HepG2 (cell line): Measurements from ENCODE around the gene TUT7. TPM values are rescaled to one million over a fixed set of nuclear protein-coding genes. Genes with fewer than 3 reads are reported as not detected.

Source experiments
- ESRRA ChIP-seq: sonication (generic); formaldehyde crosslinking; IDR thresholded peaks from 2 replicates; pipeline ENCODE4 v1.5.1; 2020; ENCODE audit warnings: mild to moderate bottlenecking, low read depth, missing genetic modification reagents
- GFI1 ChIP-seq: sonication (generic); formaldehyde crosslinking; IDR thresholded peaks from 2 replicates; pipeline ENCODE4 v1.5.0; 2020; ENCODE audit warnings: missing genetic modification reagents, mild to moderate bottlenecking, borderline replicate concordance
- HNRNPLL ChIP-seq: fragments of 200-400 bp; formaldehyde crosslinking; IDR thresholded peaks from 2 replicates; pipeline ENCODE4 v1.6.1; 2017; ENCODE audit warnings: mild to moderate bottlenecking, low read depth, low read length; ENCODE audit not compliant: poor library complexity, severe bottlenecking
- PPARG ChIP-seq: conservative IDR thresholded peaks from 2 replicates; pipeline ENCODE4 v1.6.1; 2016; ENCODE audit warnings: missing biosample characterization, missing genetic modification reagents
- RARA ChIP-seq: IDR thresholded peaks from 2 replicates; pipeline ENCODE4 v1.6.1; 2016; ENCODE audit warnings: missing genetic modification reagents, missing compliant biosample characterization
- RXRA ChIP-seq: sonication (generic); formaldehyde crosslinking; IDR thresholded peaks from 2 replicates; pipeline ENCODE4 v1.5.1; 2020; ENCODE audit warnings: missing genetic modification reagents
- SIN3A ChIP-seq: IDR thresholded peaks from 2 replicates; pipeline ENCODE4 v1.6.1; 2011; ENCODE audit warnings: low read depth, mild to moderate bottlenecking, control low read depth, low read length, borderline replicate concordance
- SP4 ChIP-seq: sonication (generic); formaldehyde crosslinking; IDR thresholded peaks from 2 replicates; pipeline ENCODE4 v1.8.1; 2023; ENCODE audit warnings: mild to moderate bottlenecking, missing genetic modification reagents
- TAF1 ChIP-seq: sonication (generic); formaldehyde crosslinking; IDR thresholded peaks from 2 replicates; pipeline ENCODE4 v1.4.0; 2020; ENCODE audit warnings: missing genetic modification reagents
- THAP11 ChIP-seq: IDR thresholded peaks from 2 replicates; pipeline ENCODE4 v1.6.1; 2016; ENCODE audit warnings: missing biosample characterization, missing genetic modification reagents
- TP53 ChIP-seq: sonication (generic); formaldehyde crosslinking; conservative IDR thresholded peaks from 2 replicates; pipeline ENCODE4 v1.4.0; 2020; ENCODE audit warnings: missing genetic modification reagents
- ZBTB42 ChIP-seq: sonication (generic); formaldehyde crosslinking; IDR thresholded peaks from 2 replicates; pipeline ENCODE4 v1.5.0; 2020; ENCODE audit warnings: mild to moderate bottlenecking, missing genetic modification reagents
- ZFYVE20 ChIP-seq: sonication (generic); formaldehyde crosslinking; IDR thresholded peaks from 2 replicates; pipeline ENCODE4 v1.8.0; 2023; ENCODE audit warnings: low read depth, mild to moderate bottlenecking, moderate library complexity, missing genetic modification reagents, borderline replicate concordance
- ZNF136 ChIP-seq: sonication (generic); formaldehyde crosslinking; IDR thresholded peaks from 2 replicates; pipeline ENCODE4 v1.8.1; 2022; ENCODE audit warnings: low read depth, mild to moderate bottlenecking, moderate library complexity, missing genetic modification reagents
- ZNF235 ChIP-seq: sonication (generic); formaldehyde crosslinking; IDR thresholded peaks from 2 replicates; pipeline ENCODE4 v1.8.1; 2023; ENCODE audit warnings: mild to moderate bottlenecking, missing genetic modification reagents, borderline replicate concordance
- ZNF432 ChIP-seq: sonication (generic); formaldehyde crosslinking; IDR thresholded peaks from 2 replicates; pipeline ENCODE4 v1.5.0; 2020; ENCODE audit warnings: missing genetic modification reagents, mild to moderate bottlenecking, borderline replicate concordance
- ZNF746 ChIP-seq: sonication (generic); formaldehyde crosslinking; IDR thresholded peaks from 2 replicates; pipeline ENCODE4 v1.8.0; 2022; ENCODE audit warnings: mild to moderate bottlenecking, missing genetic modification reagents
- ZNF879 ChIP-seq: sonication (generic); formaldehyde crosslinking; IDR thresholded peaks from 2 replicates; pipeline ENCODE4 v1.8.1; 2023; ENCODE audit warnings: missing genetic modification reagents
- polyA plus RNA-seq, 8 experiments: library from polyadenylated mRNA; depleted of rRNA in 3 of 8; stranded (reverse) in 7 of 8; unstranded in 1 of 8; fragments of >200 nt; fragmentation: Illumina TruSeq in 4 of 8; extraction: Trizol in 4 of 8; gene quantifications; 2 replicates each; pipeline versions ENCODE4 v1.2.1 to v1.2.3, GENCODE V29; 2011 to 2016; ENCODE audit warnings: low read depth in 4 of 8, missing spikeins in 1 of 8, mixed read lengths in 1 of 8; ENCODE audit not compliant: insufficient read depth in 1 of 8
- total RNA-seq, 5 experiments: library from RNA; depleted of rRNA; stranded (reverse); fragments of >200 nt; fragmentation: Illumina TruSeq; extraction: Trizol; gene quantifications; 2 replicates each; pipeline ENCODE4 v1.2.3, GENCODE V29; 2016; ENCODE audit warnings: low read depth in 1 of 5
- TF ChIP-seq, protein P1 (sequence below): IDR thresholded peaks from 2 replicates; pipeline ENCODE4 v1.6.1; 2016; ENCODE audit warnings: low read depth, control low read depth
- TF ChIP-seq, protein P2 (sequence below): sonication (generic); formaldehyde crosslinking; IDR thresholded peaks from 2 replicates; pipeline ENCODE4 v1.5.0; 2020; ENCODE audit warnings: mild to moderate bottlenecking, missing genetic modification reagents, borderline replicate concordance
- TF ChIP-seq, protein P3 (sequence below): conservative IDR thresholded peaks from 2 replicates; pipeline ENCODE4 v1.6.1; 2018; ENCODE audit warnings: missing genetic modification reagents
- TF ChIP-seq, protein P4 (sequence below): fragments of 450-650 bp; IDR thresholded peaks from 2 replicates; pipeline ENCODE4 v1.6.1; 2017
- TF ChIP-seq, protein P5 (sequence below): IDR thresholded peaks from 2 replicates; pipeline ENCODE4 v1.6.1; 2016; ENCODE audit warnings: mild to moderate bottlenecking, missing biosample characterization, missing genetic modification reagents

TUT7 gene
- total and polyA plus RNA-seq, 2 of the 13 experiments (the other 11 are each of a cell fraction or from before 2014, with no cell fraction given): 12.0 to 19.4 TPM

DNA sequence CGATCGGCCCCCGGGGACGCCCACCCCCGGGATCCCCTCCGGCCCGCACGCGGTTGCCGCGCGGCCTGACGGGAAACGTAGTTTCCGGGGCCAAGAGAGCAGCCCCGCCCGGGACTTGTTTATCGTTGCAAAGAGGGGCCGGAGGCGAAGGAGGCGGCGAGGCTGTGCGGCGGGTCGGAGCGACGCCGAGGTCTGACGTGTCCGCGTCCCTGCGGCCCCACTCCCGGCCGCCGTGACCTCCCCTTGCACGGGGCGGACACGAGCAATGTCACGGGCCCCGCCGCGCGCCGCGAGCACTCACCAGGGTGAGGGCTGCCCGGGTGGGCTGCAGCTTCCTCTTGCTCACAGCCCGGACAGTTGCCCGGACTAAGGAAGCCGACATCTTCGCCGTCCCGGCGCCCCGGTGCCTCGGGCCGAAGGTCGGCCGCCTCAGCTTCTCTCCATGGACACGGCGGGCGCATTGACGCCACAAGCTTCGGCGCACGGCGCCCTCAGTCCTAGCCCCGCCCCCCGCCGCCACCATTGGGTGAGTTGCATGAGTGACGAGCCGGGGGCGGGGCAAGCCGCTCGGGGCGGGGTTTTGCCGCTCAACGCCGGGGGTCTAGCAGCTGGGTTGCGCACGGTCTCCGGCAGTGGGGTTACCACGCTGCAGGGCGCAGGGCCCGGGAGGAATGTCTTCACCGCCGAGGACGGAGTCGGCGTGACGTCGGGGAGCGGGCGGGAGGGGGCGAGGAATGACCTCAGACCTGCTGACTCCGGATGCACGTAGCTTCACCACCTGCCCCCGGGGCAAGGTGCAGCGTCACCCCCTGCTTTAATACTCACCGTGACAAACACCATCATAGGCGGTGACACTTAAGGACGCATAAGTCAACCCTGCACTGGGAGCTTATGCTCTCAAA is 71.9 kb downstream of the TUT7 start, which contains the start of gene ISCA1 (continued):
- TF ChIP-seq, protein P1, sequence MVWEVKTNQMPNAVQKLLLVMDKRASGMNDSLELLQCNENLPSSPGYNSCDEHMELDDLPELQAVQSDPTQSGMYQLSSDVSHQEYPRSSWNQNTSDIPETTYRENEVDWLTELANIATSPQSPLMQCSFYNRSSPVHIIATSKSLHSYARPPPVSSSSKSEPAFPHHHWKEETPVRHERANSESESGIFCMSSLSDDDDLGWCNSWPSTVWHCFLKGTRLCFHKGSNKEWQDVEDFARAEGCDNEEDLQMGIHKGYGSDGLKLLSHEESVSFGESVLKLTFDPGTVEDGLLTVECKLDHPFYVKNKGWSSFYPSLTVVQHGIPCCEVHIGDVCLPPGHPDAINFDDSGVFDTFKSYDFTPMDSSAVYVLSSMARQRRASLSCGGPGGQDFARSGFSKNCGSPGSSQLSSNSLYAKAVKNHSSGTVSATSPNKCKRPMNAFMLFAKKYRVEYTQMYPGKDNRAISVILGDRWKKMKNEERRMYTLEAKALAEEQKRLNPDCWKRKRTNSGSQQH: no peak
- TF ChIP-seq ZNF879 (CRISPR knock-in tag) (peak; percentile 56; the same call in 1 of the 2 replicates), RXRA (CRISPR knock-in tag) (peak; percentile 84; the same call in 1 of the 2 replicates), PPARG (no peak), TAF1 (peak; percentile 97), SP4 (peak; percentile 98), THAP11 (peak; percentile 98), ZNF746 (CRISPR knock-in tag) (no peak), ZBTB42 (peak; percentile 78), GFI1 (peak; percentile 66), ZNF432 (peak; percentile 78; the same call in 1 of the 2 replicates), SIN3A (peak; percentile 40; the same call in 1 of the 2 replicates), RARA (CRISPR knock-in tag) (no peak; the same call in none of the 2 replicates), TP53 (CRISPR knock-in tag) (no peak), ZNF235 (peak; percentile 78), ZNF136 (no peak), ZFYVE20 (no peak), HNRNPLL (peak; percentile 61), ESRRA (CRISPR knock-in tag) (peak; percentile 14; the same call in 1 of the 2 replicates)
- TF ChIP-seq, protein P2, sequence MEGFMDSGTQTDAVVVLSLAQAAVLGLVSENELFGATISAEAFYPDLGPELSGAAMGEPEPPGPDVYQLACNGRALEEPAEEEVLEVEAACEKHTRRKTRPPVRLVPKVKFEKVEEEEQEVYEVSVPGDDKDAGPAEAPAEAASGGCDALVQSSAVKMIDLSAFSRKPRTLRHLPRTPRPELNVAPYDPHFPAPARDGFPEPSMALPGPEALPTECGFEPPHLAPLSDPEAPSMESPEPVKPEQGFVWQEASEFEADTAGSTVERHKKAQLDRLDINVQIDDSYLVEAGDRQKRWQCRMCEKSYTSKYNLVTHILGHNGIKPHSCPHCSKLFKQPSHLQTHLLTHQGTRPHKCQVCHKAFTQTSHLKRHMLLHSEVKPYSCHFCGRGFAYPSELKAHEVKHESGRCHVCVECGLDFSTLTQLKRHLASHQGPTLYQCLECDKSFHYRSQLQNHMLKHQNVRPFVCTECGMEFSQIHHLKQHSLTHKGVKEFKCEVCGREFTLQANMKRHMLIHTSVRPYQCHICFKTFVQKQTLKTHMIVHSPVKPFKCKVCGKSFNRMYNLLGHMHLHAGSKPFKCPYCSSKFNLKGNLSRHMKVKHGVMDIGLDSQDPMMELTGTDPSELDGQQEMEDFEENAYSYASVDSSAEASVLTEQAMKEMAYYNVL: 0 out of 2 replicates have a peak, but pooled peaks have one; percentile 27
- TF ChIP-seq, protein P3, sequence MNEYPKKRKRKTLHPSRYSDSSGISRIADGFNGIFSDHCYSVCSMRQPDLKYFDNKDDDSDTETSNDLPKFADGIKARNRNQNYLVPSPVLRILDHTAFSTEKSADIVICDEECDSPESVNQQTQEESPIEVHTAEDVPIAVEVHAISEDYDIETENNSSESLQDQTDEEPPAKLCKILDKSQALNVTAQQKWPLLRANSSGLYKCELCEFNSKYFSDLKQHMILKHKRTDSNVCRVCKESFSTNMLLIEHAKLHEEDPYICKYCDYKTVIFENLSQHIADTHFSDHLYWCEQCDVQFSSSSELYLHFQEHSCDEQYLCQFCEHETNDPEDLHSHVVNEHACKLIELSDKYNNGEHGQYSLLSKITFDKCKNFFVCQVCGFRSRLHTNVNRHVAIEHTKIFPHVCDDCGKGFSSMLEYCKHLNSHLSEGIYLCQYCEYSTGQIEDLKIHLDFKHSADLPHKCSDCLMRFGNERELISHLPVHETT (CRISPR knock-in tag): peak; percentile 59; the same call in 1 of the 2 replicates
- TF ChIP-seq, protein P4, sequence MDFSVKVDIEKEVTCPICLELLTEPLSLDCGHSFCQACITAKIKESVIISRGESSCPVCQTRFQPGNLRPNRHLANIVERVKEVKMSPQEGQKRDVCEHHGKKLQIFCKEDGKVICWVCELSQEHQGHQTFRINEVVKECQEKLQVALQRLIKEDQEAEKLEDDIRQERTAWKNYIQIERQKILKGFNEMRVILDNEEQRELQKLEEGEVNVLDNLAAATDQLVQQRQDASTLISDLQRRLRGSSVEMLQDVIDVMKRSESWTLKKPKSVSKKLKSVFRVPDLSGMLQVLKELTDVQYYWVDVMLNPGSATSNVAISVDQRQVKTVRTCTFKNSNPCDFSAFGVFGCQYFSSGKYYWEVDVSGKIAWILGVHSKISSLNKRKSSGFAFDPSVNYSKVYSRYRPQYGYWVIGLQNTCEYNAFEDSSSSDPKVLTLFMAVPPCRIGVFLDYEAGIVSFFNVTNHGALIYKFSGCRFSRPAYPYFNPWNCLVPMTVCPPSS: no peak
- TF ChIP-seq, protein P5, sequence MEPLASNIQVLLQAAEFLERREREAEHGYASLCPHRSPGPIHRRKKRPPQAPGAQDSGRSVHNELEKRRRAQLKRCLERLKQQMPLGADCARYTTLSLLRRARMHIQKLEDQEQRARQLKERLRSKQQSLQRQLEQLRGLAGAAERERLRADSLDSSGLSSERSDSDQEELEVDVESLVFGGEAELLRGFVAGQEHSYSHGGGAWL (CRISPR knock-in tag): peak; percentile 65
